ENCODE results near the gene SLAMF1.
"Not testable (repeated sequence)": the region's sequence is repeated elsewhere in the genome, so short reads cannot be mapped to it uniquely, and the experiment has no call there.

SLAMF1 gene

DNA sequence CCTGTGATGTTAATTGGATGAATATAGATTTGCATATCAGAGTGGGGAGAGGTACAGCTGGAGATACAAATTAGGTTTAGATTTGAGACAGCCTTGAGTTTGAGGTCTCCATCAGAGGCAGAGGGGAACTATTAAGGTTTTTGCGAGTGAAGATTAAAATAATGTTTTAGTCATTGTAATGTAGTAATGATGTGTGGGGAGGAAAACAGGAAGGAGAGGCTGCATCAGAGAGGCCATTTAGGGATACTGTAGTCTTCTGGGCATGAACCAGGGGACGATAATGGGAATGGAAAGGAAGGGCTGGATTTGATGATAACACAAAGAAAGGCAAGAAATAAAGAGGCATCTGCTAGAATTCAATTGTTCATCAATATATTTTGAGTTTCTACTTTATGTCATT lies 77.0 kb downstream of the SLAMF1 start:
- no peak overlapping the region for H3K27ac ChIP-seq
- no peak for DNase-seq
- H3K9me3 ChIP-seq (ENCODE audit: severe bottlenecking) = no peaks in the 10 kb centered on the region
- no peak overlapping the region for H3K4me3 ChIP-seq (ENCODE audit: low read depth, low read length)
- no peaks in the 10 kb centered on the region for H3K36me3 ChIP-seq
- peaks cover 95% of the 10 kb centered on the region for H3K27me3 ChIP-seq (ENCODE audit: insufficient read depth, low read depth, severe bottlenecking)
- TF ChIP-seq, protein P1, sequence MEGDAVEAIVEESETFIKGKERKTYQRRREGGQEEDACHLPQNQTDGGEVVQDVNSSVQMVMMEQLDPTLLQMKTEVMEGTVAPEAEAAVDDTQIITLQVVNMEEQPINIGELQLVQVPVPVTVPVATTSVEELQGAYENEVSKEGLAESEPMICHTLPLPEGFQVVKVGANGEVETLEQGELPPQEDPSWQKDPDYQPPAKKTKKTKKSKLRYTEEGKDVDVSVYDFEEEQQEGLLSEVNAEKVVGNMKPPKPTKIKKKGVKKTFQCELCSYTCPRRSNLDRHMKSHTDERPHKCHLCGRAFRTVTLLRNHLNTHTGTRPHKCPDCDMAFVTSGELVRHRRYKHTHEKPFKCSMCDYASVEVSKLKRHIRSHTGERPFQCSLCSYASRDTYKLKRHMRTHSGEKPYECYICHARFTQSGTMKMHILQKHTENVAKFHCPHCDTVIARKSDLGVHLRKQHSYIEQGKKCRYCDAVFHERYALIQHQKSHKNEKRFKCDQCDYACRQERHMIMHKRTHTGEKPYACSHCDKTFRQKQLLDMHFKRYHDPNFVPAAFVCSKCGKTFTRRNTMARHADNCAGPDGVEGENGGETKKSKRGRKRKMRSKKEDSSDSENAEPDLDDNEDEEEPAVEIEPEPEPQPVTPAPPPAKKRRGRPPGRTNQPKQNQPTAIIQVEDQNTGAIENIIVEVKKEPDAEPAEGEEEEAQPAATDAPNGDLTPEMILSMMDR (IDR thresholded peaks at IDR 0.05; ENCODE audit: low read depth, low read length) = no peak

DNA sequence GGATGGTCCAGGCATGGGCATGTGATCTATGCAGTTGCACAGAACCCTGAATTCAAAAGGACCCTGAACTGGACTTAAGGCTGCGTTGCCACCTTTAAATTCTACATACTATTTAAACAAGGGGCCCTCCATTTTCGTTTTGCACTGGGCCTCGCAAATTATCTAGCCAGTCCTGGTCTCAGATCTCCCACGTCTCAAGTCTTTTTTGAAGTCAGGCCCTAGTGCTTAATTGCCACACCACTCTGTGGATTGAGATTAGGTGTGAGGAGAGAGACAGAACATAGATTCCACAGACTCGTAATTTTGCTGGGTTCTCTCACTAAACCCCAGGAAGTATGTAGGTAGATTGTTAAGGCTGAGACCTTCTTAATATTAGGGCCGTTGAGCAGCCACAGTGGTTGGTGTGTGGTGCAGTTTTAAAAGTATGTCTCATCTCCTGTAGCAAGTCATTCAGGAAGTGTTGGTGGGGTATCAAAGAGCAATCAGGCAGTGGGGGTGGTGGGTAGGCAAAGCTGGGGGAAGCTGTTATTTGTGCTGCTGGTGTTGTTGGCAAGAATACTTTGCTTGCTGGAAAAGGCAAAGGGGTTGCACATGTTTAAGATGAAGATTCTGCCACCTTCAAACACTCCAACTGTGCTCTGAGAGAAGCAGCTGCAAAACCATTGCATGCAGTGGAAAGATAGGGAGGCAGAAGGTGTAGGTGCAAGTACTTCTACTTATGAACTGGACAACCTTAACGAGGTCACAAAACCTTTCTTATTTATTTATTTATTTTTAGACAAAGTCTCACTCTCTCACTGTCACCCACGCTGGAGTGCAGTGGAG lies 78.8 kb downstream of the SLAMF1 start:
- Histone ChIP-seq H3K36me3 (no peaks in the 10 kb centered on the region), H3K4me3 (ENCODE audit: low read depth, low read length) (no peak overlapping the region), H3K27ac (no peak overlapping the region), H3K27me3 (ENCODE audit: insufficient read depth, low read depth, severe bottlenecking) (peaks cover 89% of the 10 kb centered on the region), H3K9me3 (ENCODE audit: severe bottlenecking) (peaks cover 2% of the 10 kb centered on the region)
- no peak for DNase-seq
- TF ChIP-seq, protein P1 (IDR thresholded peaks at IDR 0.05; ENCODE audit: low read depth, low read length) = no peak

DNA sequence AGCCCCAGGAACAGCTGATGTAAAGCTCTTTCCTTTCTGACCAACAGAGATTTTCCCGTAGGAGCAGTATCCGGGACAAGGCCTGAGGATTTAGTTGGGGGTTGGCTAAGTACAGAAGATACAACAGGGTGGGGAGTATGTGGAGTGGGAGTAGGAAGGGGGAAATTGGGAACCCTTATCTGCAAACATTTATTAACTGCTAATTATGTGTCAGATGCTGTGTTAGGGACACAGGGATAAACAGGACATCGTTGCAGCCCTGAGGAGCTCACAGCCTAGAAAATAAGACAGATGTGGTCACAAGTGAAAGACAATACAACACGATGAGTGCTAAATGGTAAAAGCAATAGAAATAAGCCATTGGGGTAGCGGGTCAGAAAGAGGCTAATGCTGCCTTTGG lies 79.5 kb downstream of the SLAMF1 start:
- TF ChIP-seq, protein P1 (IDR thresholded peaks at IDR 0.05; ENCODE audit: low read depth, low read length) = no peak
- H3K27ac ChIP-seq = no peak overlapping the region
- H3K9me3 ChIP-seq (ENCODE audit: severe bottlenecking) = peaks cover 5% of the 10 kb centered on the region
- no peak for DNase-seq
- no peak overlapping the region for H3K4me3 ChIP-seq (ENCODE audit: low read depth, low read length)
- peaks cover 82% of the 10 kb centered on the region for H3K27me3 ChIP-seq (ENCODE audit: insufficient read depth, low read depth, severe bottlenecking)
- H3K36me3 ChIP-seq = no peaks in the 10 kb centered on the region

GRCh38 chr1:160565564-160565963 lies 81.3 kb downstream of the SLAMF1 start:
- no peak overlapping the region for H3K4me3 ChIP-seq (ENCODE audit: low read depth, low read length)
- peaks cover 5% of the 10 kb centered on the region for H3K9me3 ChIP-seq (ENCODE audit: severe bottlenecking)
- TF ChIP-seq, protein P1 (IDR thresholded peaks at IDR 0.05; ENCODE audit: low read depth, low read length) = no peak
- DNase-seq = no peak
- no peak overlapping the region for H3K27ac ChIP-seq
- peaks cover 81% of the 10 kb centered on the region for H3K27me3 ChIP-seq (ENCODE audit: insufficient read depth, low read depth, severe bottlenecking)
- no peaks in the 10 kb centered on the region for H3K36me3 ChIP-seq

GRCh38 chr1:160563230-160563629 lies 83.6 kb downstream of the SLAMF1 start:
- H3K9me3 ChIP-seq (ENCODE audit: severe bottlenecking); DNase-seq; H3K27ac ChIP-seq; H3K4me3 ChIP-seq (ENCODE audit: low read depth, low read length); H3K36me3 ChIP-seq: not testable (repeated sequence)
- peaks cover 81% of the 10 kb centered on the region for H3K27me3 ChIP-seq (ENCODE audit: insufficient read depth, low read depth, severe bottlenecking)

GRCh38 chr1:160562745-160563144 lies 84.1 kb downstream of the SLAMF1 start:
- not testable (repeated sequence) for H3K27ac ChIP-seq; H3K4me3 ChIP-seq (ENCODE audit: low read depth, low read length); H3K9me3 ChIP-seq (ENCODE audit: severe bottlenecking); H3K36me3 ChIP-seq; DNase-seq
- H3K27me3 ChIP-seq (ENCODE audit: insufficient read depth, low read depth, severe bottlenecking) = peaks cover 81% of the 10 kb centered on the region

- no peak overlapping the region for H3K4me3 ChIP-seq (ENCODE audit: low read depth, low read length)
- no peak overlapping the region for H3K27ac ChIP-seq
- DNase-seq = no peak
- peaks cover 5% of the 10 kb centered on the region for H3K9me3 ChIP-seq (ENCODE audit: severe bottlenecking)
- H3K36me3 ChIP-seq = no peaks in the 10 kb centered on the region
- peaks cover 81% of the 10 kb centered on the region for H3K27me3 ChIP-seq (ENCODE audit: insufficient read depth, low read depth, severe bottlenecking)
- TF ChIP-seq, protein P1 (IDR thresholded peaks at IDR 0.05; ENCODE audit: low read depth, low read length) = no peak
Measured at GRCh38 chr1:160560806-160561205, 86.0 kb downstream of the SLAMF1 start.
